Testis (tissue), 3 donors: Measurements from ENCODE around the gene ENKD1. TPM values are rescaled to one million over a fixed set of nuclear protein-coding genes. Genes with fewer than 3 reads are reported as not detected.

Experiments used
- DNase-seq: peaks from one replicate; pipeline ENCODE4 v3.0.0-alpha.2; 2019
- H3K27ac ChIP-seq, 2 donors: fragments of 200-600 bp; sonication (generic); one replicate each; pipeline ENCODE4 v1.5.1; 2019
- H3K27me3 ChIP-seq: fragments of 200-600 bp; sonication (generic); one replicate; pipeline ENCODE4 v1.5.1; 2019
- H3K36me3 ChIP-seq: fragments of 200-600 bp; sonication (generic); one replicate; pipeline ENCODE4 v1.5.1; 2017; ENCODE audit warnings: low read depth; ENCODE audit errors: missing control alignments
- H3K4me1 ChIP-seq: fragments of 200-600 bp; sonication (generic); one replicate; pipeline ENCODE4 v1.5.1; 2019
- H3K4me3 ChIP-seq, 2 donors: fragments of 200-600 bp; sonication (generic); one replicate each; pipeline ENCODE4 v1.5.1; 2017 to 2019
- H3K9me3 ChIP-seq: fragments of 200-600 bp; sonication (generic); one replicate; pipeline ENCODE4 v1.5.1; 2017
- CTCF ChIP-seq, 3 experiments: fragments of 450-650 bp in 2 of 3; fragments of 200-600 bp in 1 of 3; sonication (generic) in 1 of 3; IDR thresholded peaks; one replicate each; pipeline ENCODE4 v1.5.1; 2016 to 2019; ENCODE audit warnings: antibody characterized with exemption in 3 of 3, mild to moderate bottlenecking in 2 of 3, moderate library complexity in 1 of 3
- POLR2A ChIP-seq: fragments of 450-650 bp; IDR thresholded peaks from one replicate; pipeline ENCODE4 v1.6.1; 2017; ENCODE audit warnings: antibody characterized with exemption, mild to moderate bottlenecking, moderate library complexity
- WGBS, 2 donors: methylation state at CpG; one replicate each; pipeline ENCODE4 v1.1.5; 2018; 5-methylcytosine and 5-hydroxymethylcytosine counted together
- intact Hi-C: fragments of 100-400 bp; cut with DNase I; formaldehyde crosslinking; loops from one replicate; pipeline ENCODE4 v1.15.1; 2023; ENCODE audit warnings: low total_unique reads
- polyA plus RNA-seq: library from polyadenylated mRNA; stranded (reverse); fragments of 350-450 nt; fragmentation: Illumina TruSeq; extraction: RNeasy Lipid Tissue Mini Kit (QIAGEN cat#74804); gene quantifications from one replicate; pipeline ENCODE4 v1.2.3, GENCODE V29; 2014; ENCODE audit warnings: low read depth, low replicate concordance; ENCODE audit not compliant: insufficient read depth
- total RNA-seq, 2 donors: library from RNA; depleted of rRNA; stranded (reverse); fragments of >200 nt; gene quantifications; one replicate each; pipeline ENCODE4 v1.2.3, GENCODE V29; 2016

ENKD1 gene
- total and polyA plus RNA-seq, 3 donors from 2014 or later: 37.7 to 53.3 (median 47.5) TPM

GRCh38 chr16:67676516-67676915 lies 10.0 kb upstream of the ENKD1 start:
- Histone ChIP-seq H3K9me3 (no peaks in the 10 kb centered on the region), H3K27ac (no peak overlapping the region), H3K4me1 (peaks cover 12% of the 10 kb centered on the region), H3K4me3 (no peak overlapping the region), H3K27me3 (no peaks in the 10 kb centered on the region), H3K36me3 (no peaks in the 10 kb centered on the region)
- intact Hi-C loops: no loop called here
- WGBS, 2 donors: 92 to 95% methylated on average over 4 of the region's 4 CpGs
- DNase-seq: no peak
- TF ChIP-seq POLR2A (no peak), CTCF (IDR thresholded peaks at IDR 0.05) (no peak)

DNA sequence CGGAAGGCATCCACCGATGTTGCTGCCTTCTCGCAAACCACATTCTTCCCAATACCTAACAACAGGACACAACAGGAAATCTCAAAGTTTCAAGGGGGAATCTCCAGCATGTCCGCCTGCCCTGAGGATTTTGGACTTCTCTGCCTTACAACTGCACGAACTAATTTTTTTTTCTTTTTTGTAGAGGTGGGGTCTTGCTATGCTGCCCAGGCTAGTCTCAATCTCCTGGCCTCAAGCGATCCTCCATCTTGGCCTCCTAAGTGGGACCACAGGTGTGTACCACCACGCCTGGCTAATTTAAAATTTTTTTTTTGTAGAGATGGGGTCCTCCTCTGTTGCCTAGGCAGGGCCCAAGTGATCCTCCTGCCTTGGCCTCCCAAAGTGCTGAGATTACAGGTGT lies 9.4 kb upstream of the ENKD1 start:
- H3K9me3 ChIP-seq: no peaks in the 10 kb centered on the region
- WGBS, 2 donors: 95 to 98% methylated on average over 7 of the region's 7 CpGs
- no peaks in the 10 kb centered on the region for H3K27me3 ChIP-seq
- no peak for TF ChIP-seq POLR2A
- TF ChIP-seq CTCF (IDR thresholded peaks at IDR 0.05): no peak
- no peaks in the 10 kb centered on the region for H3K36me3 ChIP-seq
- DNase-seq: no peak
- H3K27ac ChIP-seq: no peak overlapping the region
- H3K4me1 ChIP-seq: peaks cover 12% of the 10 kb centered on the region
- intact Hi-C loops: no loop called here
- H3K4me3 ChIP-seq: no peak overlapping the region

DNA sequence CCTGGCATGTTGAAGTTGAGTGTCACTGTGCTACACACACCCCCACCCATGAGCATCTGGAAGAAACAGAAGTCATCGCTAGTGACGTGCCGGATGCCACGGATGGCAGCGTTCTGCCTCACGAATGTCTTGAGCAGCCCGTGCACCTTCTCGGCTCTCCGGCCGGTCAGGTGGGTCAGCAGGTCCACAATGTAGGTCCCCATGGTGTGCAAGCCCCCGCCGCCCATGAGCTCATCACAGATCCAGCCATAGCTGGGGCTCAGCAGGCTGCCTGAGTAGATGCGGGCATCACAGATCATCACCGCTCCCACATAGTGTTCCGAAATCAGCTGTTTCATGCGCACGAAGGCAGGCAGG lies 9.0 kb upstream of the ENKD1 start:
- Histone ChIP-seq H3K27me3 (no peaks in the 10 kb centered on the region), H3K27ac (no peak overlapping the region), H3K4me3 (no peak overlapping the region), H3K4me1 (peaks cover 12% of the 10 kb centered on the region), H3K9me3 (no peaks in the 10 kb centered on the region), H3K36me3 (no peaks in the 10 kb centered on the region)
- no peak for TF ChIP-seq CTCF (IDR thresholded peaks at IDR 0.05)
- no peak for TF ChIP-seq POLR2A
- DNase-seq: no peak
- WGBS, 2 donors: 95 to 98% methylated on average over 13 to 17 of the region's 17 CpGs
- intact Hi-C loops: no loop called here

DNA sequence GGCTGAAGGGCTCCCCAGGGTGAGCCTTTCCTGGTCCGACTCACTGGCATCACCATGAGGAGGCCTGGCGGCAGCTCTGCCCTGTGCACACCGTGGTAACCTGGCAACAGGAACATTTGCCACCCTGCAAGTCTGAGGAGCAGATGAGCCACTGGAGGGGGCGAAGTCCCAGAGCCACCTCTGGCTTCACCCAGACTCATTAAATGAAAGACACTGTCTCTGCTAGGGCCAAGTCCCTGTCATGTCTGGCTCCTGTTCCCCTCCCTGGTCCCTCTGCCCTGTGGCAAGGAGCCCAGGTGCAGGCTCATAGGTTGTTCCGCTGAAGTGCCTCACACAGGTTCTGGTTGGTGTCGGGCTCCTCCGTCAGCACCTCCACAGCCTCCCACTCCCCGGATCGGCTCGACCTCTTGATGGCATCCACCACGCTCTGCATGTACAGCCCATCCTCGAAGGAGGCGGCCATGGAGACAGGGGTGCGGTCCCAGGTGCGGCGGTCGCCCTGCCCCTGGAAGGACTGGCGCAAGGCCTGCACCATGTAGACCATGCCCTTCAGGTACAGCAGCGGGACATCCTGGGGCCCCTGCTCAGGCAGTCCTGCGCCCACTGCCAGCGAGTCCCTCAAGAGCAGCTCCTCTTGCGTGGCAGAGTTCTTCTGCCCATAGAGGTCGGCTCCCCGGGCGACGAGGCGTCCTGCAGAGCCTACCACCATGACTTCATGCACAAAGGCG lies 8.5 kb upstream of the ENKD1 start:
- Histone ChIP-seq H3K36me3 (no peaks in the 10 kb centered on the region), H3K4me3 (no peak overlapping the region), H3K9me3 (no peaks in the 10 kb centered on the region), H3K4me1 (peaks cover 12% of the 10 kb centered on the region), H3K27me3 (no peaks in the 10 kb centered on the region), H3K27ac (peak overlapping the region in 1 of 2 donors; percentile 64)
- intact Hi-C loops: no loop called here
- no peak for DNase-seq
- no peak for TF ChIP-seq CTCF (IDR thresholded peaks at IDR 0.05)
- no peak for TF ChIP-seq POLR2A
- WGBS, 2 donors: 95 to 98% methylated on average over 13 to 28 of the region's 28 CpGs
